ENCODE results near the gene ZNF138. TPM values are rescaled to one million over a fixed set of nuclear protein-coding genes. Genes with fewer than 3 reads are reported as not detected.

Gene ZNF138
- total and polyA plus RNA-seq, 2 of the 8 experiments (the other 6 are each of a cell fraction or from before 2014, with no cell fraction given), result 7.5 to 22.6 TPM

DNA sequence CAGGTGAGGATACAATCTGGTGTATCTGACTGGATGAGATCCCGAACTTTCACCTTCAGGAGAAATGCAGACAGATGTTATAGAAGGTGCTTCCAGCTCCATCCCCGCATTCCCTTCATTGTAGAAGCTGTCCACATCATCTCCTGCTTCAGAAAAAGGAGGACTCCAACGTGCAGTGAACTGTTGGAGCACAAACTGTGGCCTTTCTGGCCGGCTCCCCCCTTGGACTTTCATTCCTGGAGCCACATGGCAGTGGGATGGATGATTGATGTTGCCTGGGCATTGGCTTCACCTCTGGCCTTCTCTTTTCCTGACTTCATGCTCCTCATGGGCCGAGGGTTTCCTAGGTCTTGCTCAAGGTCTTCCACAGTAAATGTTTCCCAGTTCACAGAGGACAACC lies 79.3 kb downstream of the ZNF138 start:
- peaks cover 0 to 6% (median 5%) of the 10 kb centered on the region in 4 experiments; a peak in 5 of 7 replicates for H3K27me3 ChIP-seq (replicated peaks in 1 of 4; ENCODE audit: control insufficient read depth in 3 of 4, extremely low read depth in 1 of 4, insufficient read depth in 3 of 4, low read length in 3 of 4)
- no peaks in the 10 kb centered on the region; the same call in 1 of the 2 replicates for H3K79me1 ChIP-seq (ENCODE audit: low read depth, low read length)
- POLR2A ChIA-PET (ENCODE audit: partially characterized antibody), result no interaction called here
- 0 out of 2 replicates have a peak, but pooled peaks cover 1% of the 10 kb centered on the region for H3K23me2 ChIP-seq (ENCODE audit: low read depth, low read length)
- H3K79me2 ChIP-seq (ENCODE audit: control insufficient read depth in 1 of 2, insufficient read depth in 2 of 2, low read length in 2 of 2), result no peaks in the 10 kb centered on the region
- H4K91ac ChIP-seq (replicated peaks; ENCODE audit: insufficient read length, low read length), result no peak overlapping the region
- H3K9ac ChIP-seq (replicated peaks in 1 of 4; ENCODE audit: extremely low read depth in 1 of 4, low read depth in 3 of 4, low read length in 3 of 4), result no peak overlapping the region
- H3K4me2 ChIP-seq (ENCODE audit: insufficient read depth in 1 of 2, low read depth in 2 of 2, low read length in 2 of 2), result no peak overlapping the region
- no peak overlapping the region for H3K4me3 ChIP-seq (ENCODE audit: extremely low read depth in 1 of 4, insufficient read depth in 2 of 4, low read depth in 3 of 4, low read length in 4 of 4)
- no peaks in the 10 kb centered on the region for H3K36me3 ChIP-seq (ENCODE audit: control insufficient read depth in 2 of 4, insufficient read depth in 4 of 4, low read length in 3 of 4)
- no peaks in the 10 kb centered on the region; a peak in 1 of 7 replicates for H3K4me1 ChIP-seq (replicated peaks in 1 of 4; ENCODE audit: control insufficient read depth in 3 of 4, insufficient read depth in 4 of 4, low read length in 3 of 4)
- 78% methylated on average over 5 of the region's 5 CpGs; no CpG with 5 or more reads in 1 of the 2 experiments for WGBS, 2 experiments (ENCODE audit: extremely low coverage in 1 of 2, insufficient coverage in 1 of 2, insufficient read length in 1 of 2, insufficient replicate concordance in 2 of 2, low coverage in 1 of 2, low lambda C conversion rate in 2 of 2, missing lambda C conversion rate in 1 of 2)
- H2BK120ac ChIP-seq (replicated peaks; ENCODE audit: low read depth, low read length), result no peak overlapping the region
- H2BK5ac ChIP-seq (ENCODE audit: low read depth, low read length), result no peak overlapping the region
- FAIRE-seq, result no peak
- no peaks in the 10 kb centered on the region for H4K20me1 ChIP-seq (replicated peaks in 1 of 2; ENCODE audit: control insufficient read depth in 1 of 2, insufficient read depth in 2 of 2, low read length in 2 of 2)
- no peak overlapping the region for H3K4ac ChIP-seq (replicated peaks; ENCODE audit: insufficient read length, low read depth, low read length)
- no peak overlapping the region for H2BK20ac ChIP-seq (ENCODE audit: low read length)
- H3K18ac ChIP-seq (ENCODE audit: extremely low read depth, low read length), result no peak overlapping the region
- H2AFZ ChIP-seq (ENCODE audit: low read length), result no peak overlapping the region
- H2BK15ac ChIP-seq (ENCODE audit: low read length), result no peak overlapping the region
- H4K5ac ChIP-seq (ENCODE audit: insufficient read length, low read depth, low read length), result no peak overlapping the region
- peaks cover 2 to 50% of the 10 kb centered on the region in 2 experiments; a peak in 2 of 4 replicates for H3K9me3 ChIP-seq (ENCODE audit: insufficient read depth in 2 of 2, low read depth in 1 of 2, low read length in 1 of 2)
- no peak overlapping the region for H3K14ac ChIP-seq (ENCODE audit: insufficient read length)
- H3K23ac ChIP-seq (ENCODE audit: insufficient read length), result no peak overlapping the region
- CTCF ChIA-PET (ENCODE audit: partially characterized antibody), result no interaction called here
- no peak for TF ChIP-seq BACH1 (IDR thresholded peaks at IDR 0.05; ENCODE audit: low read length)
- no peak overlapping the region for H2AK5ac ChIP-seq (ENCODE audit: low read depth, low read length)
- no peak overlapping the region for H3K27ac ChIP-seq (ENCODE audit: low read depth, low read length)
- no peak overlapping the region for H2BK12ac ChIP-seq (ENCODE audit: low read depth, low read length)
- no peak overlapping the region for H4K8ac ChIP-seq (ENCODE audit: extremely low read depth, insufficient read depth, low read length)
- H3K56ac ChIP-seq (replicated peaks; ENCODE audit: insufficient read length, low read depth, low read length), result no peak overlapping the region
- DNase-seq (ENCODE audit: low read depth in 1 of 2, low spot score in 2 of 2), result no peak
